Mesenchymal stem cell (in vitro differentiated cells and primary cell): ENCODE results near the gene SLC2A9.
A peak's percentile ranks its signal among the peaks of the same experiment; 100 is the strongest.

Experiments used
- DNase-seq: peaks from one replicate; pipeline ENCODE4 v3.0.0-alpha.2; 2013
- H2AFZ ChIP-seq: one replicate; pipeline ENCODE4 v1.6.1; 2013; ENCODE audit warnings: low read depth, mild to moderate bottlenecking, control low read depth, inconsistent platforms, low read length, moderate library complexity
- H2AK5ac ChIP-seq: 2 replicates; pipeline ENCODE4 v1.6.1; 2013; ENCODE audit warnings: low read length, moderate library complexity, mild to moderate bottlenecking, inconsistent platforms; ENCODE audit not compliant: severe bottlenecking
- H2BK120ac ChIP-seq: one replicate; pipeline ENCODE4 v1.6.1; 2013; ENCODE audit warnings: low read depth, mild to moderate bottlenecking, inconsistent platforms, low read length, moderate library complexity
- H2BK12ac ChIP-seq, 2 experiments: one replicate each; pipeline ENCODE4 v1.6.1; 2013; ENCODE audit warnings: inconsistent platforms in 2 of 2, low read length in 2 of 2, mild to moderate bottlenecking in 2 of 2, moderate library complexity in 2 of 2, control low read depth in 1 of 2
- H2BK15ac ChIP-seq: one replicate; pipeline ENCODE4 v1.6.1; 2013; ENCODE audit warnings: mild to moderate bottlenecking, low read depth, inconsistent platforms; ENCODE audit not compliant: poor library complexity, severe bottlenecking
- H2BK5ac ChIP-seq: 2 replicates; pipeline ENCODE4 v1.6.1; 2013; ENCODE audit warnings: low read depth, mild to moderate bottlenecking, low read length, control low read depth, inconsistent platforms; ENCODE audit not compliant: poor library complexity, severe bottlenecking
- H3K14ac ChIP-seq, 2 experiments: one replicate each; pipeline ENCODE4 v1.6.1; 2013; ENCODE audit warnings: inconsistent platforms in 2 of 2, low read length in 2 of 2, control low read depth in 1 of 2, mild to moderate bottlenecking in 1 of 2, moderate library complexity in 1 of 2
- H3K18ac ChIP-seq, 2 experiments: one replicate each; pipeline ENCODE4 v1.6.1; 2013; ENCODE audit warnings: inconsistent platforms in 2 of 2, low read length in 2 of 2, control low read depth in 1 of 2, low read depth in 1 of 2, mild to moderate bottlenecking in 1 of 2
- H3K23ac ChIP-seq, 2 experiments: one replicate each; pipeline ENCODE4 v1.6.1; 2013; ENCODE audit warnings: inconsistent platforms in 2 of 2, low read length in 2 of 2, mild to moderate bottlenecking in 2 of 2, moderate library complexity in 2 of 2, control low read depth in 1 of 2
- H3K27ac ChIP-seq: 2 replicates; pipeline ENCODE4 v1.5.1; 2013; ENCODE audit warnings: mild to moderate bottlenecking, moderate library complexity, low read length, control low read depth, inconsistent platforms; ENCODE audit not compliant: poor library complexity, severe bottlenecking
- H3K27me3 ChIP-seq, 2 experiments: 2 replicates each; pipeline versions ENCODE4 v1.6.1 to v1.7.0; 2013; ENCODE audit warnings: low read length in 2 of 2, mild to moderate bottlenecking in 2 of 2, moderate library complexity in 2 of 2, control low read depth in 1 of 2, inconsistent platforms in 1 of 2; ENCODE audit not compliant: control insufficient read depth in 1 of 2, insufficient read depth in 1 of 2
- H3K36me3 ChIP-seq, 2 experiments: 2 replicates each; pipeline versions ENCODE4 v1.6.1 to v1.7.0; 2013; ENCODE audit warnings: low read length in 2 of 2, control low read depth in 1 of 2, inconsistent platforms in 1 of 2, low read depth in 1 of 2, mild to moderate bottlenecking in 1 of 2; ENCODE audit not compliant: insufficient read depth in 2 of 2, control insufficient read depth in 1 of 2
- H3K4ac ChIP-seq, 2 experiments: one replicate each; pipeline ENCODE4 v1.6.1; 2013; ENCODE audit warnings: inconsistent platforms in 2 of 2, low read length in 2 of 2, mild to moderate bottlenecking in 2 of 2, moderate library complexity in 2 of 2, control low read depth in 1 of 2, low read depth in 1 of 2
- H3K4me1 ChIP-seq: 2 replicates; pipeline ENCODE4 v1.6.1; 2013; ENCODE audit warnings: low read depth, low read length, control low read depth; ENCODE audit not compliant: control insufficient read depth, insufficient read depth
- H3K4me2 ChIP-seq: 2 replicates; pipeline ENCODE4 v1.6.1; 2013; ENCODE audit warnings: low read length, mild to moderate bottlenecking, inconsistent platforms; ENCODE audit not compliant: poor library complexity, severe bottlenecking
- H3K4me3 ChIP-seq, 2 experiments: 2 replicates each; pipeline versions ENCODE4 v1.5.1 to v1.7.0; 2013; ENCODE audit warnings: low read length in 2 of 2, mild to moderate bottlenecking in 2 of 2, control low read depth in 1 of 2, low read depth in 1 of 2; ENCODE audit not compliant: insufficient read depth in 1 of 2
- H3K79me1 ChIP-seq: replicated peaks from 2 replicates; pipeline ENCODE4 v1.6.1; 2013; ENCODE audit warnings: mild to moderate bottlenecking, control low read depth, low read length, inconsistent platforms; ENCODE audit not compliant: poor library complexity, severe bottlenecking
- H3K9ac ChIP-seq: 2 replicates; pipeline ENCODE4 v1.7.0; 2013; ENCODE audit warnings: mild to moderate bottlenecking, low read length, moderate library complexity
- H3K9me3 ChIP-seq: 2 replicates; pipeline ENCODE4 v1.7.0; 2013; ENCODE audit warnings: mild to moderate bottlenecking, low read length; ENCODE audit not compliant: control insufficient read depth
- H4K8ac ChIP-seq: one replicate; pipeline ENCODE4 v1.6.1; 2013; ENCODE audit warnings: inconsistent platforms, mild to moderate bottlenecking, low read length, moderate library complexity
- H4K91ac ChIP-seq: one replicate; pipeline ENCODE4 v1.6.1; 2013; ENCODE audit warnings: mild to moderate bottlenecking, low read length, inconsistent platforms
- WGBS: methylation state at CpG from one replicate; pipeline ENCODE4 v1.1.7; 2013; ENCODE audit warnings: mixed read lengths; 5-methylcytosine and 5-hydroxymethylcytosine counted together

Gene SLC2A9

GRCh38 chr4:10053635-10054453, 32.5 kb upstream of the SLC2A9 start:
- Histone ChIP-seq H3K4me1 (peaks cover 7% of the 10 kb centered on the region), H3K79me1 (no peaks in the 10 kb centered on the region), H3K9me3 (no peaks in the 10 kb centered on the region), H2BK5ac (no peak overlapping the region), H3K23ac (no peak overlapping the region), H2BK15ac (no peak overlapping the region), H2BK12ac (no peak overlapping the region), H3K14ac (no peak overlapping the region), H4K91ac (no peak overlapping the region), H3K27me3 (peaks cover 0 to 21% of the 10 kb centered on the region in 2 experiments), H3K4me3 (no peak overlapping the region), H3K9ac (no peak overlapping the region), H3K27ac (no peak overlapping the region), H3K4me2 (no peak overlapping the region), H3K4ac (no peak overlapping the region), H2BK120ac (no peak overlapping the region), H2AFZ (no peak overlapping the region), H3K18ac (no peak overlapping the region), H2AK5ac (no peak overlapping the region), H3K36me3 (no peaks in the 10 kb centered on the region), H4K8ac (no peak overlapping the region)
- no peak for DNase-seq
- 90% methylated on average over 8 of the region's 8 CpGs for WGBS

- Histone ChIP-seq H2BK5ac (no peak overlapping the region), H3K4me2 (no peak overlapping the region), H2AK5ac (no peak overlapping the region), H4K91ac (no peak overlapping the region), H4K8ac (no peak overlapping the region), H2AFZ (no peak overlapping the region), H3K9ac (no peak overlapping the region), H3K27me3 (peaks cover 0 to 21% of the 10 kb centered on the region in 2 experiments), H3K4me3 (no peak overlapping the region), H2BK120ac (no peak overlapping the region), H3K23ac (no peak overlapping the region), H3K14ac (no peak overlapping the region), H3K27ac (no peak overlapping the region), H3K4ac (no peak overlapping the region), H2BK12ac (no peak overlapping the region), H3K79me1 (no peaks in the 10 kb centered on the region), H3K4me1 (peaks cover 5% of the 10 kb centered on the region), H3K9me3 (no peaks in the 10 kb centered on the region), H2BK15ac (no peak overlapping the region), H3K18ac (no peak overlapping the region), H3K36me3 (no peaks in the 10 kb centered on the region)
- DNase-seq, result no peak
- WGBS, result 85% methylated on average over 11 of the region's 11 CpGs
Measured at GRCh38 chr4:10051517-10052135, 30.3 kb upstream of the SLC2A9 start.

GRCh38 chr4:10050721-10051120, 29.4 kb upstream of the SLC2A9 start:
- Histone ChIP-seq H4K8ac (no peak overlapping the region), H3K4me2 (no peak overlapping the region), H3K9me3 (no peaks in the 10 kb centered on the region), H3K27ac (no peak overlapping the region), H3K9ac (no peak overlapping the region), H2AFZ (no peak overlapping the region), H3K4me3 (no peak overlapping the region), H2BK120ac (no peak overlapping the region), H3K79me1 (no peaks in the 10 kb centered on the region), H3K23ac (peak overlapping the region in 1 of 2 experiments; percentile 94), H3K18ac (no peak overlapping the region), H3K27me3 (peaks cover 0 to 21% of the 10 kb centered on the region in 2 experiments), H3K14ac (peak overlapping the region in 1 of 2 experiments; percentile 55), H2BK15ac (no peak overlapping the region), H2AK5ac (no peak overlapping the region), H3K4ac (no peak overlapping the region), H4K91ac (no peak overlapping the region), H2BK12ac (no peak overlapping the region), H3K4me1 (peaks cover 7% of the 10 kb centered on the region), H2BK5ac (no peak overlapping the region), H3K36me3 (no peaks in the 10 kb centered on the region)
- WGBS, result 72% methylated on average over 4 of the region's 5 CpGs
- no peak for DNase-seq

GRCh38 chr4:10050261-10050661, 29.0 kb upstream of the SLC2A9 start:
- Histone ChIP-seq H2AFZ (no peak overlapping the region), H3K4me1 (peaks cover 7% of the 10 kb centered on the region), H3K4ac (no peak overlapping the region), H2BK120ac (no peak overlapping the region), H3K4me3 (no peak overlapping the region), H3K9ac (no peak overlapping the region), H2BK15ac (no peak overlapping the region), H3K27me3 (peaks cover 0 to 21% of the 10 kb centered on the region in 2 experiments), H3K36me3 (no peaks in the 10 kb centered on the region), H2BK12ac (no peak overlapping the region), H4K91ac (no peak overlapping the region), H3K27ac (no peak overlapping the region), H4K8ac (no peak overlapping the region), H3K23ac (no peak overlapping the region), H2BK5ac (no peak overlapping the region), H3K9me3 (no peaks in the 10 kb centered on the region), H3K79me1 (no peaks in the 10 kb centered on the region), H3K14ac (no peak overlapping the region), H3K18ac (no peak overlapping the region), H3K4me2 (no peak overlapping the region), H2AK5ac (no peak overlapping the region)
- no peak for DNase-seq
- WGBS, result 91% methylated on average over 3 of the region's 3 CpGs
